ENCODE measurements around the gene PTPRN2. TPM values are rescaled to one million over a fixed set of nuclear protein-coding genes. Genes with fewer than 3 reads are reported as not detected.

PTPRN2 gene
- total and polyA plus RNA-seq, 2 of the 8 experiments (the other 6 are each of a cell fraction or from before 2014, with no cell fraction given), result 2.6 to 4.5 TPM

DNA sequence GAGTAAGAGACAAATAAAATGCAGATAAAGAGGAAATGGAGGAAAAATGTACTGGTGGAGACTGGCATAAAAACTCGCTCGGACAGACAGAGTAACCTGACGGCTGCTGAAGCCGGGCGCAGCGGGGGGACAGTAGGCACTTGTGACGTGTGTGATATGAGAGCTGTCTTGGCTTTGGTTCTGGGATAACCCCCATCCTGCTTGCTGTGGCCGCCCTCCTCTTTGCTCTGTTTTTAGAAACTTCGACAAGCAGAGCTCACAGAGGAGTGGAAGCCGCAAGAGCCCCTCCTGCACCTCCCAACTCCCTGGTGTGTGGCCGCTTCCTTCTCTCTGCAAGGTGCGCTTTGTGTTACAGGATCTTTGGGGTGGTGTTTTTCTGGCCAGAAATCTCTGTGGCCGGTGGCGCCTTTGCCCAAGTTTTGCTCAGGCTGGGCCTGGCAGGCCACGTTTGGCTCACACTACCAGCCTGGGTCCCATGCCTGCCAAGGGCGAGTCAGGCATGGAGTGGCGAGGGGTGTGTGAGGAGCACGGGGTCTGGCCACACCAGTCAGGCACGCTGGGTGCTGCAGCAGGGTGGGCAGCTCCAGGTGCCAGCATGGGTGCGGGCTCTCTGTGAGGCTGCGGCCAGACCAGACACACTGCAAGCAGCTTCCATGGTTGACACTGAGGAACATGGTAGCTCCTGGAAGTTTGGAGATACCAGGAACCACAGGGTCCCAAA, 982.8 kb downstream of the PTPRN2 start:
- Histone ChIP-seq H3K23ac (ENCODE audit: insufficient read length) (no peak overlapping the region), H2BK120ac (replicated peaks; ENCODE audit: low read depth, low read length) (no peak overlapping the region), H3K4me2 (ENCODE audit: insufficient read depth in 1 of 2, low read depth in 2 of 2, low read length in 2 of 2) (no peak overlapping the region), H4K5ac (ENCODE audit: insufficient read length, low read depth, low read length) (no peak overlapping the region), H4K8ac (ENCODE audit: extremely low read depth, insufficient read depth, low read length) (no peak overlapping the region; the same call in 1 of the 2 replicates), H3K27ac (ENCODE audit: low read depth, low read length) (no peak overlapping the region), H2AK5ac (ENCODE audit: low read depth, low read length) (no peak overlapping the region), H3K14ac (ENCODE audit: insufficient read length) (no peak overlapping the region), H3K23me2 (ENCODE audit: low read depth, low read length) (no peaks in the 10 kb centered on the region), H4K91ac (replicated peaks; ENCODE audit: insufficient read length, low read length) (no peak overlapping the region), H3K18ac (ENCODE audit: extremely low read depth, low read length) (no peak overlapping the region), H3K4me3 (ENCODE audit: extremely low read depth in 1 of 4, insufficient read depth in 2 of 4, low read depth in 3 of 4, low read length in 4 of 4) (no peak overlapping the region), H3K79me2 (ENCODE audit: control insufficient read depth in 1 of 2, insufficient read depth in 2 of 2, low read length in 2 of 2) (no peaks in the 10 kb centered on the region), H2BK5ac (ENCODE audit: low read depth, low read length) (no peak overlapping the region), H3K79me1 (ENCODE audit: low read depth, low read length) (no peaks in the 10 kb centered on the region), H3K9ac (replicated peaks in 1 of 4; ENCODE audit: extremely low read depth in 1 of 4, low read depth in 3 of 4, low read length in 3 of 4) (no peak overlapping the region), H3K4me1 (replicated peaks in 1 of 4; ENCODE audit: control insufficient read depth in 3 of 4, insufficient read depth in 4 of 4, low read length in 3 of 4) (no peaks in the 10 kb centered on the region), H4K20me1 (replicated peaks in 1 of 2; ENCODE audit: control insufficient read depth in 1 of 2, insufficient read depth in 2 of 2, low read length in 2 of 2) (peaks cover 3 to 4% of the 10 kb centered on the region in 2 experiments), H2BK12ac (ENCODE audit: low read depth, low read length) (no peak overlapping the region), H2BK20ac (ENCODE audit: low read length) (no peak overlapping the region), H2AFZ (ENCODE audit: low read length) (no peak overlapping the region), H3K27me3 (replicated peaks in 1 of 4; ENCODE audit: control insufficient read depth in 3 of 4, extremely low read depth in 1 of 4, insufficient read depth in 3 of 4, low read length in 3 of 4) (peaks cover 4 to 42% (median 34%) of the 10 kb centered on the region in 4 experiments), H2BK15ac (ENCODE audit: low read length) (no peak overlapping the region), H3K4ac (replicated peaks; ENCODE audit: insufficient read length, low read depth, low read length) (no peak overlapping the region), H3K56ac (replicated peaks; ENCODE audit: insufficient read length, low read depth, low read length) (no peak overlapping the region), H3K9me3 (ENCODE audit: insufficient read depth in 2 of 2, low read depth in 1 of 2, low read length in 1 of 2) (no peaks in the 10 kb centered on the region), H3K36me3 (ENCODE audit: control insufficient read depth in 2 of 4, insufficient read depth in 4 of 4, low read length in 3 of 4) (no peaks in the 10 kb centered on the region)
- ChIA-PET CTCF (ENCODE audit: partially characterized antibody) (no interaction called here), POLR2A (ENCODE audit: partially characterized antibody) (no interaction called here)
- TF ChIP-seq RFX5 (IDR thresholded peaks at IDR 0.05; ENCODE audit: borderline replicate concordance, low read depth, low read length) (no peak), FOSL1 (IDR thresholded peaks at IDR 0.05; ENCODE audit: insufficient read depth, low read depth, low read length) (no peak), BACH1 (IDR thresholded peaks at IDR 0.05; ENCODE audit: low read length) (no peak), ASH2L (IDR thresholded peaks at IDR 0.05; ENCODE audit: low read length) (no peak), SIRT6 (IDR thresholded peaks at IDR 0.05; ENCODE audit: low read length) (no peak), POU5F1 (IDR thresholded peaks at IDR 0.05; ENCODE audit: low read depth, low read length) (no peak), TAF1 (IDR thresholded peaks at IDR 0.05; ENCODE audit: low read depth, low read length) (no peak), SIX5 (IDR thresholded peaks at IDR 0.05; ENCODE audit: low read depth, low read length) (no peak), CEBPB (IDR thresholded peaks at IDR 0.05; ENCODE audit: low read depth, low read length) (no peak), MAFK (IDR thresholded peaks at IDR 0.05; ENCODE audit: low read depth, low read length) (no peak), BRCA1 (IDR thresholded peaks at IDR 0.05; ENCODE audit: low read depth, low read length) (no peak), YY1 (IDR thresholded peaks at IDR 0.05; ENCODE audit: low read depth, low read length) (no peak)
- TF ChIP-seq, protein P1, sequence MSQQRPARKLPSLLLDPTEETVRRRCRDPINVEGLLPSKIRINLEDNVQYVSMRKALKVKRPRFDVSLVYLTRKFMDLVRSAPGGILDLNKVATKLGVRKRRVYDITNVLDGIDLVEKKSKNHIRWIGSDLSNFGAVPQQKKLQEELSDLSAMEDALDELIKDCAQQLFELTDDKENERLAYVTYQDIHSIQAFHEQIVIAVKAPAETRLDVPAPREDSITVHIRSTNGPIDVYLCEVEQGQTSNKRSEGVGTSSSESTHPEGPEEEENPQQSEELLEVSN (IDR thresholded peaks at IDR 0.05), result no peak
- WGBS, 2 experiments (ENCODE audit: extremely low coverage in 1 of 2, insufficient coverage in 1 of 2, insufficient read length in 1 of 2, insufficient replicate concordance in 2 of 2, low coverage in 1 of 2, low lambda C conversion rate in 2 of 2, missing lambda C conversion rate in 1 of 2), result 84% methylated on average over 21 of the region's 21 CpGs; no CpG with 5 or more reads in 1 of the 2 experiments
- no peak for FAIRE-seq
- no peak for DNase-seq (ENCODE audit: low read depth in 1 of 2, low spot score in 2 of 2)

Measured in H1 (cell line).